ES-I3 (cell line): ENCODE measurements around the gene B4GALT2.

Experiments
- H3K36me3 ChIP-seq: 2 replicates; pipeline ENCODE4 v1.6.1; 2013; ENCODE audit warnings: mild to moderate bottlenecking, low read length, control low read depth, moderate library complexity; ENCODE audit not compliant: insufficient read depth
- H3K4me1 ChIP-seq: 2 replicates; pipeline ENCODE4 v1.6.1; 2013; ENCODE audit warnings: mild to moderate bottlenecking, control low read depth, low read length; ENCODE audit not compliant: insufficient read depth
- H3K9ac ChIP-seq: 2 replicates; pipeline ENCODE4 v1.6.1; 2013; ENCODE audit warnings: low read depth, mild to moderate bottlenecking, low read length, moderate library complexity
- H3K9me3 ChIP-seq: 2 replicates; pipeline ENCODE4 v1.6.1; 2013; ENCODE audit warnings: mild to moderate bottlenecking, low read length, moderate library complexity; ENCODE audit not compliant: control insufficient read depth, insufficient read depth

B4GALT2 gene

GRCh38 chr1:44035726-44036408, 56.9 kb downstream of the B4GALT2 start:
- H3K4me1 ChIP-seq = peaks cover 15% of the 10 kb centered on the region
- H3K9ac ChIP-seq = no peak overlapping the region
- no peaks in the 10 kb centered on the region for H3K36me3 ChIP-seq
- no peaks in the 10 kb centered on the region for H3K9me3 ChIP-seq

DNA sequence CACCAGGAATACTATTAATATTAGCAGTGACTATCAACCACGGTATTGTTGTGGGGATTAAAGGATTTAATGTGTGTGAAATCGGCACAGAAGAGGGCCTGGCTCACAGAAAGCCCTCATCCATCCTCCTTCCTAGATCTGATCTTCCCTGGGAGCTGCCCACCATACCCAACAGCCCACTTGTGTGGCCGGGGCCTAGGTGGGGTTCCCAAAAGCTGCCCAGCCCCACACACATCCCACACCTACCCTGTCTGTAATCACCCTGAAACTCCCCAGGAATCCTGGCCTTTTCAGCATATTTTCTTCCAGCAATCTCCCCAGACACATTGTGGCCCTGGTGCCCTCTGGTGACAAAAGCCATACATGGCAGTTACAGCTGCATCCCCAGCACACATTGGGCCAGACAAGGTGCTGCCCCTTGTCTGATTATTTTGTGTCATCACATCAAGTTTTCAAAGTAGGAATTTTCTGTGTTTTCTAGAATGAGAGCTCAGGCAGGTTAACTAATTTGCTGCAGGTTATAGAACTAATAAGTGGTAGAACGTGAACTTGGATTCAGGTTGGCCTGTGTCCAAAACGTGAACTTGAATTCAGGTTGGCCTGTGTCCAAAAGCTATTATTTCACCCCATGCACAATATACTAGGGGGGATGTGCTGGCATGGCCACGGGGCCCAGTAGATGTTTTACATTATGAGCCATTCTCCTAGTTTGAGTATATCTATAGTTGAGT, 57.6 kb downstream of the B4GALT2 start:
- Histone ChIP-seq H3K9me3 (no peaks in the 10 kb centered on the region), H3K9ac (no peak overlapping the region), H3K36me3 (no peaks in the 10 kb centered on the region), H3K4me1 (peaks cover 15% of the 10 kb centered on the region)

DNA sequence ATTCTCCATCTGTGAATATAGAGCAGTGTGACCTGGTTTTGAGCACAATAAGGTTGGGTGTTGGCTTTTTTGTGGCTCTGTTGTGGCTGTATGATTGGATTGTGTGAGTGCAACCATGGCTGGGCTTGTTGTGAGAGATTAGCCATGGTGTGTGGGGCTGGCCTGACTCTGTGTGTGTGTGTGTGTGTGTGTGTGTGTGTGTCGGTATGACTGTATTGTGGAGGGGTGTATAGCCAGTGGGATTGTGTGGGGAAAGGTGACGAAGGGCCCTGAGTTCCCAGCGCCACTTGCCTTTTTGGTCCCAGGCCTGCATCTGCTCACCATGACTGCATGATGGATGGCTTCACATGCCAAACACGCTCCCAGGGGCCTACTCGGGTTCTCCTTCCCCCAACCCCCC, 58.1 kb downstream of the B4GALT2 start:
- no peak overlapping the region for H3K9ac ChIP-seq
- no peaks in the 10 kb centered on the region for H3K36me3 ChIP-seq
- peaks cover 9% of the 10 kb centered on the region for H3K4me1 ChIP-seq
- H3K9me3 ChIP-seq = no peaks in the 10 kb centered on the region

GRCh38 chr1:44038876-44039657, 60.1 kb downstream of the B4GALT2 start:
- Histone ChIP-seq H3K9me3 (no peaks in the 10 kb centered on the region), H3K36me3 (no peaks in the 10 kb centered on the region), H3K4me1 (peaks cover 14% of the 10 kb centered on the region), H3K9ac (no peak overlapping the region)

GRCh38 chr1:44040418-44040817, 61.4 kb downstream of the B4GALT2 start:
- H3K4me1 ChIP-seq = peaks cover 15% of the 10 kb centered on the region
- H3K9me3 ChIP-seq = no peaks in the 10 kb centered on the region
- no peak overlapping the region for H3K9ac ChIP-seq
- no peaks in the 10 kb centered on the region for H3K36me3 ChIP-seq
